HepG2 (cell line): Measurements from ENCODE around the gene GPER1. TPM values are rescaled to one million over a fixed set of nuclear protein-coding genes. Genes with fewer than 3 reads are reported as not detected.

Source experiments
- CERS6 ChIP-seq: sonication (generic); formaldehyde crosslinking; IDR thresholded peaks from 2 replicates; pipeline ENCODE4 v1.5.0; 2020; ENCODE audit warnings: missing genetic modification reagents
- CSRNP1 ChIP-seq: sonication (generic); formaldehyde crosslinking; IDR thresholded peaks from 2 replicates; pipeline ENCODE4 v1.8.1; 2023; ENCODE audit warnings: mild to moderate bottlenecking, missing genetic modification reagents
- FOXJ3 ChIP-seq: sonication (generic); formaldehyde crosslinking; IDR thresholded peaks from 2 replicates; pipeline ENCODE4 v1.4.0; 2020; ENCODE audit warnings: missing genetic modification reagents, mild to moderate bottlenecking, borderline replicate concordance
- GATAD2A ChIP-seq: IDR thresholded peaks from 2 replicates; pipeline ENCODE4 v1.6.1; 2016
- GLMP ChIP-seq: sonication (generic); formaldehyde crosslinking; IDR thresholded peaks from 2 replicates; pipeline ENCODE4 v1.9.0; 2021; ENCODE audit warnings: missing genetic modification reagents, mild to moderate bottlenecking, borderline replicate concordance
- REST ChIP-seq, 2 experiments: IDR thresholded peaks; 2 replicates each; pipeline ENCODE4 v1.6.1; 2011 to 2012; ENCODE audit warnings: low read length in 2 of 2, borderline replicate concordance in 1 of 2, low read depth in 1 of 2, mild to moderate bottlenecking in 1 of 2, moderate library complexity in 1 of 2
- SRF ChIP-seq: IDR thresholded peaks from 2 replicates; pipeline ENCODE4 v1.6.1; 2011; ENCODE audit warnings: mild to moderate bottlenecking, low read depth, low read length, moderate library complexity
- TCF12 ChIP-seq, 2 experiments: fragments of 450-650 bp in 1 of 2; sonication (generic) in 1 of 2; formaldehyde crosslinking in 1 of 2; IDR thresholded peaks; 2 replicates each; pipeline versions ENCODE4 v1.6.1 to v1.8.0; 2017 to 2022; ENCODE audit warnings: antibody characterized with exemption in 1 of 2, mild to moderate bottlenecking in 1 of 2, missing genetic modification reagents in 1 of 2, moderate library complexity in 1 of 2
- ZNF275 ChIP-seq: sonication (generic); formaldehyde crosslinking; IDR thresholded peaks from 2 replicates; pipeline ENCODE4 v1.8.0; 2022; ENCODE audit warnings: missing genetic modification reagents, mild to moderate bottlenecking, inconsistent platforms, borderline replicate concordance
- ZNF501 ChIP-seq: sonication (generic); formaldehyde crosslinking; IDR thresholded peaks from 2 replicates; pipeline ENCODE4 v1.5.1; 2020; ENCODE audit warnings: mild to moderate bottlenecking, moderate library complexity, missing genetic modification reagents
- ZNF629 ChIP-seq: sonication (generic); formaldehyde crosslinking; conservative IDR thresholded peaks from 2 replicates; pipeline ENCODE4 v1.5.0; 2020; ENCODE audit warnings: missing genetic modification reagents
- ZNF639 ChIP-seq: conservative IDR thresholded peaks from 2 replicates; pipeline ENCODE4 v1.6.1; 2018; ENCODE audit warnings: missing genetic modification reagents
- ZNF709 ChIP-seq: sonication (generic); formaldehyde crosslinking; IDR thresholded peaks from 2 replicates; pipeline ENCODE4 v1.5.0; 2020; ENCODE audit warnings: mild to moderate bottlenecking, missing genetic modification reagents
- ZSCAN30 ChIP-seq: sonication (generic); formaldehyde crosslinking; IDR thresholded peaks from 2 replicates; pipeline ENCODE4 v1.5.0; 2020; ENCODE audit warnings: mild to moderate bottlenecking, missing genetic modification reagents
- ZSCAN5A ChIP-seq: sonication (generic); formaldehyde crosslinking; IDR thresholded peaks from 2 replicates; pipeline ENCODE4 v1.8.0; 2022; ENCODE audit warnings: mild to moderate bottlenecking, missing genetic modification reagents, borderline replicate concordance
- polyA plus RNA-seq, 8 experiments: library from polyadenylated mRNA; depleted of rRNA in 3 of 8; stranded (reverse) in 7 of 8; unstranded in 1 of 8; fragments of >200 nt; fragmentation: Illumina TruSeq in 4 of 8; extraction: Trizol in 4 of 8; gene quantifications; 2 replicates each; pipeline versions ENCODE4 v1.2.1 to v1.2.3, GENCODE V29; 2011 to 2016; ENCODE audit warnings: low read depth in 4 of 8, missing spikeins in 1 of 8, mixed read lengths in 1 of 8; ENCODE audit not compliant: insufficient read depth in 1 of 8
- total RNA-seq, 5 experiments: library from RNA; depleted of rRNA; stranded (reverse); fragments of >200 nt; fragmentation: Illumina TruSeq; extraction: Trizol; gene quantifications; 2 replicates each; pipeline ENCODE4 v1.2.3, GENCODE V29; 2016; ENCODE audit warnings: low read depth in 1 of 5

GPER1 gene
- total and polyA plus RNA-seq, 2 of the 13 experiments (the other 11 are each of a cell fraction or from before 2014, with no cell fraction given), result 12.7 to 19.7 TPM

- TF ChIP-seq ZNF639 (CRISPR knock-in tag) (no peak), FOXJ3 (CRISPR knock-in tag) (no peak; the same call in 1 of the 2 replicates), GLMP (CRISPR knock-in tag) (no peak), CSRNP1 (CRISPR knock-in tag) (no peak), TCF12 (IDR thresholded peaks at IDR 0.05) (no peak), TCF12 (CRISPR knock-in tag; IDR thresholded peaks at IDR 0.05) (no peak), ZNF629 (CRISPR knock-in tag) (no peak), ZSCAN30 (no peak), REST (IDR thresholded peaks at IDR 0.05; ENCODE audit: borderline replicate concordance in 1 of 2, low read depth in 1 of 2, low read length in 2 of 2) (no peak), SRF (no peak), CERS6 (CRISPR knock-in tag) (no peak), ZSCAN5A (CRISPR knock-in tag) (no peak), GATAD2A (CRISPR knock-in tag) (peak; percentile 10; the same call in 1 of the 2 replicates), ZNF709 (CRISPR knock-in tag) (no peak), ZNF275 (CRISPR knock-in tag) (no peak), ZNF501 (CRISPR knock-in tag) (peak; percentile 54)
Observed at GRCh38 chr7:1044189-1045068, 43.5 kb upstream of the GPER1 start, which contains the start of gene GPR146 (continued).
